GM12878 (cell line): ENCODE measurements around the gene THAP5. TPM values are rescaled to one million over a fixed set of nuclear protein-coding genes. Genes with fewer than 3 reads are reported as not detected.

Source experiments
- ATAC-seq: fragments of 200-7000 bp; cut with Tn5 transposase; 3 replicates; pipeline ENCODE4 v1.9.1; 2020; ENCODE audit warnings: mild to moderate bottlenecking, moderate library complexity
- BruUV-seq: library from RNA; stranded (reverse); fragments of 400-500 nt; replicated peaks from 2 replicates; lab custom pipeline; 2021; lab: Mats Ljungman, UMichigan
- CTCF ChIA-PET: fragments of 300-600 bp; sonication (Branson Sonifier 250); formaldehyde crosslinking; extraction: SDS; loops from one replicate; lab custom pipeline; 2021; ENCODE audit warnings: inconsistent platforms; lab: Yijun Ruan, JAX
- POLR2A ChIA-PET: fragments of 350-600 bp; formaldehyde crosslinking; extraction: SDS; loops from one replicate; lab custom pipeline; 2021; ENCODE audit warnings: inconsistent platforms; lab: Charles Lee
- RAD21 ChIA-PET: fragments of 300-600 bp; sonication (Branson Sonifier 250); formaldehyde crosslinking; loops from one replicate; lab custom pipeline; 2023; ENCODE audit warnings: antibody characterized with exemption; ENCODE audit not compliant: unreplicated experiment; lab: Charles Lee
- SMC1A ChIA-PET: fragments of 300-600 bp; sonication (Branson Sonifier 250); formaldehyde crosslinking; loops from one replicate; lab custom pipeline; 2023; ENCODE audit not compliant: unreplicated experiment, uncharacterized antibody; lab: Charles Lee
- DNase-seq: peaks from one replicate; pipeline ENCODE4 v3.0.0-alpha.2; 2011; ENCODE audit warnings: low read depth, low spot score
- FAIRE-seq: peaks from 3 replicates; lab custom pipeline; 2011; peaks lifted over from hg19 to GRCh38; lab: Jason Lieb, UNC
- H2AFZ ChIP-seq: 2 replicates; pipeline ENCODE4 v1.6.0; 2011; ENCODE audit warnings: low read depth, low read length, control low read depth; ENCODE audit not compliant: control insufficient read depth
- H3K27ac ChIP-seq: 2 replicates; pipeline ENCODE4 v1.5.1; 2011; ENCODE audit warnings: control low read depth; ENCODE audit not compliant: control insufficient read depth, insufficient read depth
- H3K27me3 ChIP-seq, 2 experiments: replicated peaks in 1 of 2; 2 replicates each; pipeline versions ENCODE4 v1.6.0 to v1.6.1; 2011; ENCODE audit warnings: low read length in 1 of 2; ENCODE audit not compliant: control insufficient read depth in 2 of 2, insufficient read depth in 2 of 2
- H3K36me3 ChIP-seq, 2 experiments: 2 replicates each; pipeline ENCODE4 v1.5.1; 2011; ENCODE audit warnings: low read length in 1 of 2; ENCODE audit not compliant: control insufficient read depth in 2 of 2, insufficient read depth in 2 of 2
- H3K4me1 ChIP-seq: 2 replicates; pipeline ENCODE4 v1.6.1; 2011; ENCODE audit warnings: mild to moderate bottlenecking, low read length, moderate library complexity, mixed read lengths; ENCODE audit not compliant: control insufficient read depth, insufficient read depth
- H3K4me2 ChIP-seq: 2 replicates; pipeline ENCODE4 v1.6.0; 2011; ENCODE audit warnings: control low read depth; ENCODE audit not compliant: control insufficient read depth, insufficient read depth
- H3K4me3 ChIP-seq: fragments of 200-600 bp; sonication (generic); 2 replicates; pipeline ENCODE4 v1.5.1; 2016
- H3K79me2 ChIP-seq: 2 replicates; pipeline ENCODE4 v1.6.0; 2011; ENCODE audit warnings: low read length; ENCODE audit not compliant: control insufficient read depth, insufficient read depth
- H3K9ac ChIP-seq: 2 replicates; pipeline ENCODE4 v1.8.0; 2011; ENCODE audit warnings: low read length, control low read depth, mixed read lengths; ENCODE audit not compliant: control insufficient read depth, insufficient read depth
- H3K9me3 ChIP-seq: replicated peaks from 3 replicates; pipeline ENCODE4 v1.5.1; 2011; ENCODE audit warnings: mild to moderate bottlenecking, low read length; ENCODE audit not compliant: control insufficient read depth, insufficient read depth
- H4K20me1 ChIP-seq: 2 replicates; pipeline ENCODE4 v1.6.0; 2011; ENCODE audit not compliant: control insufficient read depth, insufficient read depth
- CBX3 ChIP-seq: fragments of 200-600 bp; sonication (generic); IDR thresholded peaks from 2 replicates; pipeline ENCODE4 v1.6.1; 2016; ENCODE audit warnings: low read depth, borderline replicate concordance
- CREB1 ChIP-seq: IDR thresholded peaks from 2 replicates; pipeline ENCODE4 v1.6.1; 2012; ENCODE audit warnings: low read depth, mild to moderate bottlenecking, inconsistent platforms
- WGBS: methylation state at CpG from one replicate; pipeline ENCODE4 v1.1.6; 2016; ENCODE audit warnings: low lambda C conversion rate; ENCODE audit not compliant: insufficient replicate concordance, insufficient coverage; ENCODE audit errors: missing lambda C conversion rate; 5-methylcytosine and 5-hydroxymethylcytosine counted together
- in situ Hi-C: fragments of 300-500 bp; cut with MboI; formaldehyde crosslinking; loops from 9 replicates; pipeline ENCODE4 v1.14.3; 2018; ENCODE audit warnings: mixed read lengths
- intact Hi-C: fragments of 100-400 bp; cut with micrococcal nuclease; formaldehyde crosslinking; loops from one replicate; pipeline ENCODE4 v1.14.2; 2022; ENCODE audit not compliant: unreplicated experiment
- polyA plus RNA-seq, 11 experiments: library from polyadenylated mRNA; depleted of rRNA in 4 of 11; unstranded in 6 of 11; stranded (reverse) in 5 of 11; fragments of >200 nt; fragmentation: Nextera tagmentation in 4 of 11; fragmentation: Illumina TruSeq in 1 of 11; extraction: Ambion mirVana in 4 of 11; extraction: Trizol in 1 of 11; gene quantifications; 1 replicate in 1 of 11; 2 replicates in 10 of 11; pipeline versions ENCODE4 v1.2.1 to v1.2.3, GENCODE V29; 2011 to 2016; ENCODE audit warnings: inconsistent platforms in 2 of 11, missing spikeins in 2 of 11, low read depth in 1 of 11
- total RNA-seq, 4 experiments: library from RNA; depleted of rRNA in 3 of 4; stranded (reverse); fragments of >200 nt in 3 of 4; fragmentation: Illumina TruSeq in 1 of 4; extraction: Trizol in 1 of 4; gene quantifications; 2 replicates each; pipeline versions ENCODE4 v1.2.1 to v1.2.3, GENCODE V29; 2013 to 2021
- TF ChIP-seq, protein P1 (sequence below): fragments of 450-650 bp; IDR thresholded peaks from 2 replicates; pipeline ENCODE4 v1.6.1; 2016; ENCODE audit warnings: mild to moderate bottlenecking, moderate library complexity, borderline replicate concordance
- TF ChIP-seq, protein P2 (sequence below), 3 experiments: IDR thresholded peaks in 2 of 3; conservative IDR thresholded peaks in 1 of 3; 2 replicates each; pipeline ENCODE4 v1.5.1; 2011; ENCODE audit warnings: low read depth in 3 of 3, low read length in 3 of 3, mild to moderate bottlenecking in 3 of 3, control low read depth in 2 of 3, moderate library complexity in 2 of 3, inconsistent platforms in 1 of 3, mixed read lengths in 1 of 3; ENCODE audit not compliant: control insufficient read depth in 2 of 3, insufficient read depth in 1 of 3; ENCODE audit errors: extremely low read depth in 1 of 3

The THAP5 gene
- total and polyA plus RNA-seq, 10 of the 15 experiments (the other 5 are each of a cell fraction or from before 2014, with no cell fraction given) = 13.0 to 47.7 (median 24.2) TPM

DNA sequence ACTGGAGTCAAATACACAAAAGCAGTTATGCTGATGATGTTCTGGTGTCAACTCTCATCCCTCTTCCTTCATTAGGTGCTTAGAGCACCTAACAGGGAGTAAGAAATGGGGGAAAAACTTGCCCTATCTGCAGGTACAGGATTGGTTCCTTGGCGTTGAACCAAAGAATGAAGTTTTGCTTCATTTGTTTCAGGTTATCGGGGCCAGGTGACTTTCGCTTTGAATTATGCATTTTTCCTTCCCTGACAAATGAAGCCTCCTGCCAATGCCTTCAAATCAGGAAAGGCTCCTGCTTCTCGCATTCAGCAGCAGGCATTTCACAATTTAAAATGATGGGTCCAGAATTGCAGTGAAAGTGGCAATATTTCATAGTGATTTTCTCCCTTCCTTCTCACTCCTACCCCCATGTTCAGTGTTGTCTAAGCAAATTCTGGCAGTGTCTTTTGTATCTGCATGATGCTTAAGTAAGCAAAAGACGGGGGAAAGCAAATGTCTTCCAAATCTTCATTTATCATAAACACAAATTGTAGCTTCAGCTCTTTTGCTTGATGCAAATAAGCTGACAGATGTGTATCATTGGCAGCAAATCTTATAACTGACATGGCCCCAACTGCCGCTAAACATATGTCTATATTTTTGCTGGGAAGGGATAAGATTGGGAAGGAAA lies 29.5 kb upstream of the THAP5 start:
- TF ChIP-seq CBX3 (no peak), CREB1 (no peak)
- TF ChIP-seq, protein P1, sequence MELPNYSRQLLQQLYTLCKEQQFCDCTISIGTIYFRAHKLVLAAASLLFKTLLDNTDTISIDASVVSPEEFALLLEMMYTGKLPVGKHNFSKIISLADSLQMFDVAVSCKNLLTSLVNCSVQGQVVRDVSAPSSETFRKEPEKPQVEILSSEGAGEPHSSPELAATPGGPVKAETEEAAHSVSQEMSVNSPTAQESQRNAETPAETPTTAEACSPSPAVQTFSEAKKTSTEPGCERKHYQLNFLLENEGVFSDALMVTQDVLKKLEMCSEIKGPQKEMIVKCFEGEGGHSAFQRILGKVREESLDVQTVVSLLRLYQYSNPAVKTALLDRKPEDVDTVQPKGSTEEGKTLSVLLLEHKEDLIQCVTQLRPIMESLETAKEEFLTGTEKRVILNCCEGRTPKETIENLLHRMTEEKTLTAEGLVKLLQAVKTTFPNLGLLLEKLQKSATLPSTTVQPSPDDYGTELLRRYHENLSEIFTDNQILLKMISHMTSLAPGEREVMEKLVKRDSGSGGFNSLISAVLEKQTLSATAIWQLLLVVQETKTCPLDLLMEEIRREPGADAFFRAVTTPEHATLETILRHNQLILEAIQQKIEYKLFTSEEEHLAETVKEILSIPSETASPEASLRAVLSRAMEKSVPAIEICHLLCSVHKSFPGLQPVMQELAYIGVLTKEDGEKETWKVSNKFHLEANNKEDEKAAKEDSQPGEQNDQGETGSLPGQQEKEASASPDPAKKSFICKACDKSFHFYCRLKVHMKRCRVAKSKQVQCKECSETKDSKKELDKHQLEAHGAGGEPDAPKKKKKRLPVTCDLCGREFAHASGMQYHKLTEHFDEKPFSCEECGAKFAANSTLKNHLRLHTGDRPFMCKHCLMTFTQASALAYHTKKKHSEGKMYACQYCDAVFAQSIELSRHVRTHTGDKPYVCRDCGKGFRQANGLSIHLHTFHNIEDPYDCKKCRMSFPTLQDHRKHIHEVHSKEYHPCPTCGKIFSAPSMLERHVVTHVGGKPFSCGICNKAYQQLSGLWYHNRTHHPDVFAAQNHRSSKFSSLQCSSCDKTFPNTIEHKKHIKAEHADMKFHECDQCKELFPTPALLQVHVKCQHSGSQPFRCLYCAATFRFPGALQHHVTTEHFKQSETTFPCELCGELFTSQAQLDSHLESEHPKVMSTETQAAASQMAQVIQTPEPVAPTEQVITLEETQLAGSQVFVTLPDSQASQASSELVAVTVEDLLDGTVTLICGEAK = no peak
- TF ChIP-seq, protein P2, sequence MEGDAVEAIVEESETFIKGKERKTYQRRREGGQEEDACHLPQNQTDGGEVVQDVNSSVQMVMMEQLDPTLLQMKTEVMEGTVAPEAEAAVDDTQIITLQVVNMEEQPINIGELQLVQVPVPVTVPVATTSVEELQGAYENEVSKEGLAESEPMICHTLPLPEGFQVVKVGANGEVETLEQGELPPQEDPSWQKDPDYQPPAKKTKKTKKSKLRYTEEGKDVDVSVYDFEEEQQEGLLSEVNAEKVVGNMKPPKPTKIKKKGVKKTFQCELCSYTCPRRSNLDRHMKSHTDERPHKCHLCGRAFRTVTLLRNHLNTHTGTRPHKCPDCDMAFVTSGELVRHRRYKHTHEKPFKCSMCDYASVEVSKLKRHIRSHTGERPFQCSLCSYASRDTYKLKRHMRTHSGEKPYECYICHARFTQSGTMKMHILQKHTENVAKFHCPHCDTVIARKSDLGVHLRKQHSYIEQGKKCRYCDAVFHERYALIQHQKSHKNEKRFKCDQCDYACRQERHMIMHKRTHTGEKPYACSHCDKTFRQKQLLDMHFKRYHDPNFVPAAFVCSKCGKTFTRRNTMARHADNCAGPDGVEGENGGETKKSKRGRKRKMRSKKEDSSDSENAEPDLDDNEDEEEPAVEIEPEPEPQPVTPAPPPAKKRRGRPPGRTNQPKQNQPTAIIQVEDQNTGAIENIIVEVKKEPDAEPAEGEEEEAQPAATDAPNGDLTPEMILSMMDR (IDR thresholded peaks at IDR 0.05 in 2 of 3, conservative IDR thresholded peaks at IDR 0.05 in 1 of 3; ENCODE audit: control insufficient read depth in 2 of 3, extremely low read depth in 1 of 3, insufficient read depth in 1 of 3, low read depth in 3 of 3, low read length in 3 of 3) = no peak
- TF ChIP-seq, all 136 proteins: peak for 0
- POLR2A ChIA-PET = no interaction called here
- no peaks in the 10 kb centered on the region for H3K36me3 ChIP-seq
- no peak overlapping the region for H2AFZ ChIP-seq
- no peak overlapping the region for H3K9ac ChIP-seq
- ATAC-seq = no peak
- SMC1A ChIA-PET = no interaction called here
- WGBS = 58% methylated on average over 6 of the region's 6 CpGs
- H3K4me3 ChIP-seq = no peak overlapping the region
- BruUV-seq = no TSS peak
- CTCF ChIA-PET = no interaction called here
- in situ Hi-C loops = no loop called here
- no peak for FAIRE-seq
- H4K20me1 ChIP-seq = no peaks in the 10 kb centered on the region
- no peak overlapping the region for H3K4me2 ChIP-seq
- peaks cover 0 to 2% of the 10 kb centered on the region in 2 experiments; a peak in 2 of 4 replicates for H3K27me3 ChIP-seq
- H3K27ac ChIP-seq = no peak overlapping the region
- no peaks in the 10 kb centered on the region for H3K9me3 ChIP-seq
- RAD21 ChIA-PET = no interaction called here
- H3K79me2 ChIP-seq = no peaks in the 10 kb centered on the region
- no peak for DNase-seq
- intact Hi-C loops = no loop called here
- H3K4me1 ChIP-seq = no peaks in the 10 kb centered on the region
